Measurements from ENCODE around the gene XAGE1B.
"Not testable (repeated sequence)": the region's sequence is repeated elsewhere in the genome, so short reads cannot be mapped to it uniquely, and the experiment has no call there.

XAGE1B gene

GRCh38 chrX:52516987-52517325, at the start of gene XAGE1B:
TSS of gene XAGE1B (minus strand) at chrX:52517063. CDS start at chrX:52515527, 1,536 bp downstream.
- FAIRE-seq = not testable (repeated sequence)

GRCh38 chrX:52563105-52563504, 46.2 kb upstream of the XAGE1B start:
- FAIRE-seq = no peak

- FAIRE-seq = no peak
Observed at GRCh38 chrX:52558140-52558539, 41.3 kb upstream of the XAGE1B start.

GRCh38 chrX:52556741-52557140, 39.9 kb upstream of the XAGE1B start:
- FAIRE-seq = no peak

- FAIRE-seq = no peak
Observed at GRCh38 chrX:52553995-52554642, 37.3 kb upstream of the XAGE1B start.

GRCh38 chrX:52548769-52549168, 31.9 kb upstream of the XAGE1B start:
- FAIRE-seq = peak; percentile 87

- no peak for FAIRE-seq
Observed at GRCh38 chrX:52544147-52544840, 27.4 kb upstream of the XAGE1B start.

GRCh38 chrX:52542311-52542710, 25.4 kb upstream of the XAGE1B start:
- FAIRE-seq = no peak

GRCh38 chrX:52541051-52541450, 24.2 kb upstream of the XAGE1B start:
- FAIRE-seq = not testable (repeated sequence)

- not testable (repeated sequence) for FAIRE-seq
Observed at GRCh38 chrX:52516110-52516986, 515 bp downstream of the XAGE1B start.

GRCh38 chrX:52511126-52511525, 5.7 kb downstream of the XAGE1B start:
- not testable (repeated sequence) for FAIRE-seq

- FAIRE-seq = no peak
Observed at GRCh38 chrX:52509916-52510315, 6.9 kb downstream of the XAGE1B start.

- FAIRE-seq = no peak
Observed at GRCh38 chrX:52507331-52507730, 9.5 kb downstream of the XAGE1B start.

- no peak for FAIRE-seq
Observed at GRCh38 chrX:52504551-52504950, 12.3 kb downstream of the XAGE1B start.

GRCh38 chrX:52501362-52501761, 15.5 kb downstream of the XAGE1B start:
- FAIRE-seq = not testable (repeated sequence)

- not testable (repeated sequence) for FAIRE-seq
Observed at GRCh38 chrX:52496419-52496772, 20.5 kb downstream of the XAGE1B start.

GRCh38 chrX:52495545-52496418, 21.1 kb downstream of the XAGE1B start, which contains the start of gene XAGE1A:
TSS of gene XAGE1A (plus strand) at chrX:52495808. CDS start at chrX:52497362, 1,554 bp downstream.
- FAIRE-seq = not testable (repeated sequence)

GRCh38 chrX:52471301-52471700, 45.6 kb downstream of the XAGE1B start:
- FAIRE-seq = not testable (repeated sequence)

Data from colon (tissue), 2 donors.